OCI-LY1 (cell line): ENCODE measurements around the gene ZNF462.

ENCODE experiments used
- EZH2 ChIP-seq: fragments of 200-600 bp; sonication (generic), shearing (Covaris generic); IDR thresholded peaks from 2 replicates; pipeline ENCODE4 v1.8.0; 2017; ENCODE audit warnings: borderline replicate concordance, mixed run types, mild to moderate bottlenecking, antibody characterized with exemption, low read length, moderate library complexity, mixed read lengths
- TF ChIP-seq, protein P1 (sequence below): fragments of 200-600 bp; sonication (generic), shearing (Covaris generic); IDR thresholded peaks from 2 replicates; pipeline ENCODE4 v1.5.1; 2017; ENCODE audit warnings: mild to moderate bottlenecking, antibody characterized with exemption, low read length, moderate library complexity, mixed read lengths

DNA sequence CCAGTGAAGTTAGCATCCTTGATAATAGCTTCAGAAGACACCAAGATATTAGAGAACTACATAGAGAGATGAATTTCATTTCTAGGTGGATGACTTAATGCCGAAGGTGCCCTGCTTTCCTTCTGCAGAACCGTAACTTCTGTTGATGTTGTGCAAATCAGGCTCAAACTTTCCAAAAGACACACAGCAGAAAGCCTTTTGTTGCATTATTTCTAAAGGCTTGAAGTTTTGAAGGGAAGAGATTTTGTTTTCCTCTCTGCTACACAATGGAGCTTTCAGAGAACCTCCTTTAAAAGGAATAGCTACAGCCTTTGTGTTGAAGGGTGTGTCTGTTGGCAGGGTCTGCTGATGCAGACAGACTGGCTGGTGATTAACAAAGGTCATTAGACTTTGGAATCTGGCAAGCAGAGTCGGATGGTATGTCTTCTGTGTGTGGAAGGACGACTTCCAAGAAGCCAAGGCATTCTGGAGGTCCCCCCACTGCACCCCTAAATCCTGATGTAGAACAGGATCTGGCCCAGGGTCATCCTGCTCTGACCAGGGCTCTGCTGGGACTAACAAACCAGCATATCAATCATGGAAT, 57.8 kb downstream of the ZNF462 start:
- TF ChIP-seq, protein P1, sequence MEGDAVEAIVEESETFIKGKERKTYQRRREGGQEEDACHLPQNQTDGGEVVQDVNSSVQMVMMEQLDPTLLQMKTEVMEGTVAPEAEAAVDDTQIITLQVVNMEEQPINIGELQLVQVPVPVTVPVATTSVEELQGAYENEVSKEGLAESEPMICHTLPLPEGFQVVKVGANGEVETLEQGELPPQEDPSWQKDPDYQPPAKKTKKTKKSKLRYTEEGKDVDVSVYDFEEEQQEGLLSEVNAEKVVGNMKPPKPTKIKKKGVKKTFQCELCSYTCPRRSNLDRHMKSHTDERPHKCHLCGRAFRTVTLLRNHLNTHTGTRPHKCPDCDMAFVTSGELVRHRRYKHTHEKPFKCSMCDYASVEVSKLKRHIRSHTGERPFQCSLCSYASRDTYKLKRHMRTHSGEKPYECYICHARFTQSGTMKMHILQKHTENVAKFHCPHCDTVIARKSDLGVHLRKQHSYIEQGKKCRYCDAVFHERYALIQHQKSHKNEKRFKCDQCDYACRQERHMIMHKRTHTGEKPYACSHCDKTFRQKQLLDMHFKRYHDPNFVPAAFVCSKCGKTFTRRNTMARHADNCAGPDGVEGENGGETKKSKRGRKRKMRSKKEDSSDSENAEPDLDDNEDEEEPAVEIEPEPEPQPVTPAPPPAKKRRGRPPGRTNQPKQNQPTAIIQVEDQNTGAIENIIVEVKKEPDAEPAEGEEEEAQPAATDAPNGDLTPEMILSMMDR = no peak
- TF ChIP-seq EZH2 = no peak
